HUDEP-2 (cell line): ENCODE results near the gene DNAH17.

Experiments
- DNase-seq, 76 experiments: peaks; one replicate each; lab custom pipeline; 2025; ENCODE audit not compliant: unreplicated experiment in 76 of 76; lab: John Stamatoyannopoulos, UW

The DNAH17 gene

GRCh38 chr17:78379131-78379491, 198.1 kb downstream of the DNAH17 start:
- no peak for DNase-seq

- peak in 56 of 76 experiments; percentile 9 to 74 (median 48) for DNase-seq
These were observed 198.7 kb downstream of the DNAH17 start, which contains the start of gene PGS1 for GRCh38 chr17:78378225-78379130. Gene PGS1, plus strand, starts transcription at chr17:78378649. Its CDS starts 17 bp downstream, at chr17:78378666.

GRCh38 chr17:78377858-78378224, 199.4 kb downstream of the DNAH17 start:
- DNase-seq, result peak in 1 of 76 experiments; percentile 5

- no peak for DNase-seq
These were observed 201.0 kb downstream of the DNAH17 start for GRCh38 chr17:78376161-78376560.

- DNase-seq, result no peak
These were observed 201.6 kb downstream of the DNAH17 start for GRCh38 chr17:78375401-78376151.

- DNase-seq, result no peak
These were observed 202.4 kb downstream of the DNAH17 start for GRCh38 chr17:78374631-78375274.

GRCh38 chr17:78374189-78374588, 203.0 kb downstream of the DNAH17 start:
- DNase-seq, result peak in 14 of 76 experiments; percentile 5 to 54 (median 18)
